ENCODE measurements around the gene CCDC110. TPM values are rescaled to one million over a fixed set of nuclear protein-coding genes. Genes with fewer than 3 reads are reported as not detected.

Gene CCDC110
- total RNA-seq, 1 donor from 2014 or later: 1.4 TPM

DNA sequence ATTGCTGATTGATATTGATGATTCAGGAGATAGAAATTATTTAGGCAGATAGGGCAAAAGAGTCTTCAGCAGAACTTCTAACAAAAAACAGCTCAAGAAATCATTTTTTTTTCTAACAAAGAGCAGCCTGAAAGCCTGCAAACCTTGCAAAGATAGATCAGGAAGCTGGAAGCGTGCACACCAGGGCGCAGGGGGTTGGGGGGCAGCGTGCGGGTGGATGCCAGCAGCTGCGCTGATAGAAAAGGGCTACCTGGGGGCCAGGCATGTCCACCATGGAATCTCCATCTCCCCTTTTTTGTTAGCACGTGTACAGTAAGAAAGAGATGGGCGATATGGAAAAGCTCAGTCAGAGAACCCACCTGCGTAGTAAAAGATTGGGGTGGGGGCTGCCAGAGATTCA is 1.7 kb upstream of the CCDC110 start:
- DNase-seq (ENCODE audit: low read depth): no peak

DNA sequence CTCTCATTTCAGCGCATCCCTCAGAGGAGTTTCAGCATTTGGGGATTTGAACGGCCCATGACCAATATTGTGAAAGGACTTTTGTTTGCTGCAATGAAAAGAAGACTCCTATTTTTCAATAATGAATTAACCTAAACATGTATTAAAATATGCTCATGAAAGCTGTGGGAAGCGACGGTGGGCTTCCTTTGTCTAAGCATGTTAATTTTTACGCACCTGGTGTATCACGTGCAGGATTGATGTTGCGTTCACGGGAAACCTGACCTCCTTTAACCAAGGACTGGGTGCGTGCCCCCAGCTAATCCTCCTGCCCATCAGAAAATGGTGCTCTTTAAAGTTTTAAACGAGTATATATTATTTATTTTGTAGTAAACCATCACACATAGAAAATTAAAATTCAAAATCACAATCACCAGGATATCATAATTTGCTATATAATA is 590 bp upstream of the CCDC110 start:
- DNase-seq (ENCODE audit: low read depth): no peak

- peak; percentile 59 for DNase-seq (ENCODE audit: low read depth)
These were observed 885 bp downstream of the CCDC110 start for GRCh38 chr4:185470501-185471195.

DNA sequence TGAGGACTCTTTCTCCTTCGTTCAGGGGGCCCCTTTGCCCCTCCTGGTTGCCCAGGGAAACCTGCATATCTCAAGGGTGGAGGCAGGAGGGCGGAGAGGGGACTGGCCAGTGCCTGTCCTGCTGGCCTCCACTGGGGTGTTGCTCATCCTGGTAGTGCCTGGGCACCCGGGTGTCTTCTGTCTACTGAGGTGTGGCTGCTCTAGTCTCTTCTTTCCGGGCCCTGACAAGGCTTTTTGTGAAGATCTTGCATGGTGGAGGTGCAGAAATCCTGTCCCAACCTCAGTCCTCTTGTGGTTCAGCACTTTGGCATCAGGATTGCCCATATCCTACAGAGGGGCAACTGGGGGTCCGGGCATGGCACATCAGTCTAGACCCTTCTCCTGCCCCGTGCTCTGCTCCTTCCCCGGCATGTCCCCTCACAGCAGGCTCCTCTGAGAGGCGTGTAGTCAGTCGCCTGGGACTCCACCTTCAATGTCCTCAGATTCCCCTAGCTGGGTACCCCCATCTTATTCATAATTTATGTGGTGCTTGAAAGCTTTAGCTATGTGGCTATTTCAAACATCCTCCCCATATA is 1.9 kb downstream of the CCDC110 start:
- DNase-seq (ENCODE audit: low read depth): no peak

DNA sequence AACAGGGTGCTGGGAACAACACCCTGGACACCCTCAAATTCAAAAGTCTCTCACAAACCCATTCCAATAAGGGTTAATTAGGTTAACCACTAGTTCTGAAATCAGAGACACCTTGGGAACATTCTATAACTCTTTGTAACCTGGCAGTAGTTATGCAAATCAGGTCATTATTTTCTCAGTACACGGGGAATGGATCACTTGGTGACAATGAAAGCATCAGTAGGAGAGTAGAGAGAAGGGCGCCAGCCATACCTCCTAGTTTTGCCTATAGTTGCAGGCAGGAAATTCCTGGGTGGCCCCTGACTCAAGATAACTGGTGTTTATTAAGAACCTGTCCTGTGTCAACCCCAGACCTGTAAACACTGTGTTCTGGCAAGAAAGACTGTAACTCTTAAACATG is 2.5 kb downstream of the CCDC110 start:
- DNase-seq (ENCODE audit: low read depth): no peak

DNA sequence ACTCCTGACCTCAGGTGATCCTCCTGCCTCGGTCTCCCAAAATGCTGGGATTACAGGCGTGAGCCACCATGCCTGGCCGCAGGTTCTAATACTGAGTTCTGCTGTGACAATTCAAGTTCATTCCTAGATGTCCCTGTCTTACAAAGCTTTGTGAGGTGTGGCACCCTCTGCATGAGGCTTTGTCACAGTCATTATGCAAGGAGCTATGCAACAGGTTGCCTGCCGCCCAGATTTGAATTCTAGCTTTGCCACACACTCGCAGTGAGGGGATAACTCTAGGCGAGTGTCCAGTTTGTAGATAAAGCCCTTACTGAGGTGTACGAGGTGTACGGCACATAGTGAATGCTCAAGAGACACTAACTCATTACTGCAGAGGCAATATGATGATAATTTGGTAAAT is 3.5 kb downstream of the CCDC110 start:
- no peak for DNase-seq (ENCODE audit: low read depth)

- DNase-seq (ENCODE audit: low read depth): peak; percentile 5
These were observed 4.4 kb downstream of the CCDC110 start for GRCh38 chr4:185467101-185467500.

- DNase-seq (ENCODE audit: low read depth): no peak
These were observed 5.8 kb downstream of the CCDC110 start for GRCh38 chr4:185465707-185466106.

DNA sequence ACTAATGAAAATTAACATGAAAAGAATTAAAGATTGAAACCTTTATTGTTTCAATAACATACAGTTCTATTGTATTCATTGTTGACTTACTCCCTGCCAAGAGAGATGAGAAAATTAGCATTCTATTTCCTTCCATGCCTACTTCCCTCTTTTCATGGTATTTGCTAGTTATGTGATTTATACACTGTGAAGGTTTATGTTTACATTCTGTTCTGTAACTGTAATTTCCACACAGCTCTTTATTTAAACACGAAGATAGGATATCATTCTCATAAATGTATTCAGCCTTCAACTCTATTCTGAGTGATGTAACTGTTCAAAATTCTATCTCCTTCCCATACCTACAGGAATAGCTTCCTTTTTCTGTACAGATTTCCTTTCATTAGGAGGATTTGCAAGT is 6.6 kb downstream of the CCDC110 start:
- DNase-seq (ENCODE audit: low read depth): no peak

GRCh38 chr4:185464183-185464582 is 7.3 kb downstream of the CCDC110 start:
- DNase-seq (ENCODE audit: low read depth): no peak

- no peak for DNase-seq (ENCODE audit: low read depth)
These were observed 8.0 kb downstream of the CCDC110 start for GRCh38 chr4:185463541-185463940.

DNA sequence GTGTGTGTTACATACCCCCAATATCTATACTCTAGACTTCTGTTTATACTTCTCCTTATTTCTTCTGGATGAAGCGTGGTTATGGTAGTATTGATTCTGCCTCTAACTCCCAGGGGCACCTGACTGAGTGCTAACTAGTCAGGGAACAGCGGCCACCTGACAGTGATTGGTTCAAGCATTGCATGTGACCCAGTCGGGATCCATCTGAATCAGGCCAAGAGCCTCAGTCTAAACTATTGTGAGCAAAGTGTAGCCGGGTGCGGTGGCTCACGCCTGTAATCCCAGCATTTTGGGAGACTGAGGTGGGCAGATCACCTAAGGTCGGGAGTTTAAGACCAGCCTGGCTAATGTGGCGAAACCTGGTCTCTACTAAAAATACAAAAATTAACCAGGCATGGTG is 10.0 kb downstream of the CCDC110 start:
- no peak for DNase-seq (ENCODE audit: low read depth)

GRCh38 chr4:185457136-185457535 is 14.4 kb downstream of the CCDC110 start:
- DNase-seq (ENCODE audit: low read depth): peak; percentile 9

GRCh38 chr4:185456131-185456530 is 15.4 kb downstream of the CCDC110 start:
- no peak for DNase-seq (ENCODE audit: low read depth)

GRCh38 chr4:185445209-185445608 is 26.3 kb downstream of the CCDC110 start:
- no peak for DNase-seq (ENCODE audit: low read depth)

DNA sequence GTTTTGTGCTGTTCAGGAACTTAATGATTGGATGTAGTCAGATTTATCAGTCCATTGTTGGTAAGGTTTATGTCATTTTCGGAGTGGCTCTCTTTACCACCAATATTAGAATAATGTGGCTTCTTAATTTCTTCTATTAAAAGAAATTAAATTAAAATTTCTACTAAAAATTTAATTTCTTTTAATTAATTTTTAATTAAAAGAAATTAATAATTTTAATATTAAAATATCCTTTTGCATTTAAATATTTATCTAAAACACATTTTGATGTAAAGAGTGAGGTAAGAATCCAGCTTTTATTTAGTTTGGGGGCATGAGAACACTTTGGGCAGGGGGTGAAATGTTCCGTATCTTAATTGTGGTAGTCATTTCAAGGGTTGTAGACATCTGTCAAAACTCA is 30.1 kb downstream of the CCDC110 start:
- DNase-seq (ENCODE audit: low read depth): no peak

GRCh38 chr4:185437809-185438208 is 33.7 kb downstream of the CCDC110 start:
- DNase-seq (ENCODE audit: low read depth): no peak

DNA sequence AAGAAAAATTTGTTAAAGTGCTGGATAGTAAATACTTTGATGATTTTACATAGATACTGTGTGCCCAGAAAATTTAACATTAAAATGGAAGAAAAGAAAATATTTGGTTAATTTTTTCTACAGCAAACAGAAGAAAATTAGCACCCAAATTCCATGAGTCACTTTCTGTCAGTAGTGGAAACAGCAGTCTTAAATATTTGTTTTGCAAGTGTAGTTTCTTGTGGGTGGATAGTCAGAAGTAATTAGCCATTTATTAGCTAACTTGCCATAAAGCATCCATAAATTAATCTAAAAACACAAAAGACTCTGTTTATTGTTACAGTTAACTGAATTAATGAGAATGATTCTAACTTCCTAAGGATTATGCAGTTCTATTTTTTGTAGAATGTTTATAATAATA is 36.1 kb downstream of the CCDC110 start:
- no peak for DNase-seq (ENCODE audit: low read depth)

DNA sequence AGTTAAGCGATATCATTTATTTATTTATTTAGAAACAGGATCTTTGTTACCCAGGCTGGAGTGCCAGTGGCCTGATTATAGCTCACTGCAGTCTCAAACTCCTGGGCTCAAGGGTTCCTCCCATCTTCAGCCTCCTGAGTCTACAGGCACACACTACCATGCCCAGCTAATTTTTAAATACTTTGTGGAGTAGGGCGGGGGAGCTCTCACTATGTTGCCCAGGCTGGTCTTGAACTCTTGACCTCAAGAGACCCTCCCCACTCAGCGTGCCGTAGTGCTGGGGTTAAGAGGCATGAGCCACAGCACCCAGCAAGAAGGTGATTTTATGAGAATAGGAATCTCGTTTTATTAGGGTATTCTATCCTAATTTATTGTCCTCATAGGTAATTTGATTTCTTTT is 41.9 kb downstream of the CCDC110 start:
- no peak for DNase-seq (ENCODE audit: low read depth)

DNA sequence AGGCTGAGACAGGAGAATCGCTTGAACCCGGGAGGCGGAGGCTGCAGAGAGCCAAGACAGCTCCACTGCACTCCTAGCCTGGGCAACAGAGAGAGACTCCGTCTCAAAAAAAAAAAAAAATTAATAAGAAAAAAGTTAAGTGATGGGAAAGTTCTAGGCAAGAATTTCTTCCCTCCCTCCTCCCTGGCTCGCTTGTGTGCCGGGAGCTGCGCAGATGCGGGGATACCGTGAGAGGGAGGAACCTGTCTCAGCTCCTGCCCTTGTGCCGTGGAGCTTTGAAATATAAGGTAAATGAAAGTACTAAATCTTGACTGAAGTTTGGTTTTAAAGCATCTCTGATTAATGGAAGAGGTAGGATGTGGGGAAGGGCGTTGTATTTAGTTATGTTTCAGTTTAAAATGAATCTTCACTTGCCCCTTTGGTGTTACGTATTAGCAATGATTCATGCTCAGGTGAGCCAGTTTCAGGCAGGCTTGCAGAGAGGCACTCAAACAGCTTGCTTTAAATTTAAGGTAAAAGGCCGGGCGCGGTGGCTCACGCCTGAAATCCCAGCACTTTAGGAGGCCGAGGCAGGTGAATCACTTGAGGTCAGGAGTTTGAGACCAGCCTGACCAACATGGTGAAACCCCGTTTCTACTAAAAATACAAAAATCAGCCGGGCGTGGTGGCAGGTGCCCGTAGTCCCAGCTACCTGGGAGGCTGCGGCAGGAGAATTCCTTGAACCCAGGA is 44.4 kb downstream of the CCDC110 start:
- no peak for DNase-seq (ENCODE audit: low read depth)

DNA sequence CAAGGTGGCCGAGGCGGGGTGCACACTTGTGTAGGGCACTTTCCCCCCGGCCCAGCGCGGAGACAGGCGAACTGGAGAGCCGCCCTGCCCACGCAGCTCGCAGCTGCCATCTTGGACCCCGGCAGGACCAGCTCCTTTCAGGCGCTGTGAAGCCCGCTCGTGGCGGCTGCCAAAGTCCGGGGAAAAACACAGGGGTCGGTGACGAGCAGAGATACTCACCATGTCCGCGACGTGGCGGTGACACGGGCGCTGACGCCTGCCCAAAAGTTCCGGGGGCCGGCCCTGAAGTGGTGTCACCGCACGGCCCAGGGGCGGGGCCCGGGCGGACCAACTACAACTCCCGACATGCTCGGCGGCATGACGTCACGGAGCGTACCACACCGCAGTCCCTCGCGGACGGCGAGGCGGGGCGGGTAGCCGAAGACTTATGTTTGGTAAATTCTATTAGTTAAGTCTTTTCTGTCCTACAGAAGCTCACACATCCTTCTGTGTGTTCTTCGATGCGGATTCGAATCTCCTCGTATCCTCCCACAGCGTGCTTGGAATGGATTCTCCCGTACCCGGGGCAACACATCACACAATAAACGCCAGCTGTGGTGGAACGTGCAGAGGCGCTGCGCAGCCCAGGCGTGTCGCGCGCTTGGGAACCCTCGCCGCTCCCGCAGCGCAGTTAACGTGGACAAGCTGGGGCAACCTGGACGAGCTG is 45.7 kb downstream of the CCDC110 start, which contains the start of gene UFSP2:
Gene UFSP2, minus strand, starts transcription at position 318 of the 706 bp plus-strand sequence. Its CDS starts 96 bp downstream, at position 222.
- peak; percentile 91 for DNase-seq (ENCODE audit: low read depth)

Data from myocyte (in vitro differentiated cells).